HCT116 (cell line): ENCODE data around the gene PRMT2. TPM values are rescaled to one million over a fixed set of nuclear protein-coding genes. Genes with fewer than 3 reads are reported as not detected.
A peak's percentile ranks its signal among the peaks of the same experiment; 100 is the strongest.

Experiments used
- ATAC-seq: fragments of 200-7000 bp; cut with Tn5 transposase; 2 replicates; pipeline ENCODE4 v1.9.1; 2020; ENCODE audit warnings: mild to moderate bottlenecking, moderate library complexity
- BruUV-seq: library from RNA; stranded (reverse); fragments of 400-500 nt; replicated peaks from 2 replicates; lab custom pipeline; 2021; lab: Mats Ljungman, UMichigan
- CTCF ChIA-PET: fragments of 300-600 bp; sonication (Branson Sonifier 250); formaldehyde crosslinking; loops from one replicate; lab custom pipeline; 2021; ENCODE audit warnings: antibody characterized with exemption; lab: Charles Lee
- POLR2A ChIA-PET: fragments of 300-600, 350-600 bp; sonication (Branson Sonifier 250); formaldehyde crosslinking; loops from one replicate; lab custom pipeline; 2021; ENCODE audit warnings: antibody characterized with exemption; lab: Charles Lee
- RAD21 ChIA-PET, 2 experiments: fragments of 300-600 bp; sonication (Branson Sonifier 250); formaldehyde crosslinking; loops; one replicate each; lab custom pipeline; 2023; ENCODE audit warnings: low total read pairs in 2 of 2; ENCODE audit not compliant: uncharacterized antibody in 2 of 2, unreplicated experiment in 2 of 2, low non-redundant PET in 1 of 2; lab: Charles Lee
- DNase-seq: peaks from one replicate; pipeline ENCODE4 v3.0.0-alpha.2; 2010; ENCODE audit warnings: low read depth, low spot score
- H2AFZ ChIP-seq: fragments of 200-600 bp; shearing (Covaris generic), sonication (generic); 2 replicates; pipeline ENCODE4 v1.6.1; 2017; ENCODE audit warnings: low read depth, mixed run types, mixed read lengths, antibody characterized with exemption, low read length; ENCODE audit not compliant: poor library complexity, severe bottlenecking
- H3K27ac ChIP-seq: 2 replicates; pipeline ENCODE4 v1.5.1; 2012; ENCODE audit warnings: low read depth, low read length
- H3K27me3 ChIP-seq: fragments of 200-600 bp; sonication (generic); 2 replicates; pipeline ENCODE4 v1.6.1; 2016; ENCODE audit warnings: mixed run types, low read length, mixed read lengths; ENCODE audit not compliant: insufficient read depth
- H3K36me3 ChIP-seq, 2 experiments: fragments of 200-500 bp in 1 of 2; fragments of 200-600 bp in 1 of 2; sonication (Bioruptor generic) in 1 of 2; sonication (generic) in 1 of 2; 2 replicates each; pipeline versions ENCODE4 v1.5.1 to v1.6.1; 2014 to 2016; ENCODE audit warnings: low read length in 2 of 2, inconsistent platforms in 1 of 2, mixed read lengths in 1 of 2, mixed run types in 1 of 2; ENCODE audit not compliant: insufficient read depth in 2 of 2, control insufficient read depth in 1 of 2
- H3K4me1 ChIP-seq, 2 experiments: fragments of 200-600 bp in 1 of 2; sonication (generic) in 1 of 2; 2 replicates each; pipeline versions ENCODE4 v1.5.1 to v1.6.1; 2012 to 2017; ENCODE audit warnings: low read length in 2 of 2, inconsistent platforms in 1 of 2, mild to moderate bottlenecking in 1 of 2, mixed read lengths in 1 of 2, mixed run types in 1 of 2, moderate library complexity in 1 of 2; ENCODE audit not compliant: insufficient read depth in 2 of 2, control insufficient read depth in 1 of 2
- H3K4me2 ChIP-seq: fragments of 200-600 bp; sonication (generic); 2 replicates; pipeline ENCODE4 v1.6.1; 2017; ENCODE audit warnings: mixed run types, low read length, mixed read lengths
- H3K4me3 ChIP-seq, 2 experiments: fragments of 200-600 bp in 1 of 2; sonication (generic) in 1 of 2; replicated peaks in 1 of 2; 2 replicates each; pipeline ENCODE4 v1.5.1; 2011 to 2016; ENCODE audit warnings: low read length in 2 of 2, control low read depth in 1 of 2, low read depth in 1 of 2, mild to moderate bottlenecking in 1 of 2, mixed read lengths in 1 of 2, mixed run types in 1 of 2
- H3K79me2 ChIP-seq: fragments of 200-600 bp; sonication (generic); 2 replicates; pipeline ENCODE4 v1.6.1; 2017; ENCODE audit warnings: mild to moderate bottlenecking, mixed run types, low read length, moderate library complexity, mixed read lengths; ENCODE audit not compliant: insufficient read depth
- H3K9ac ChIP-seq: fragments of 200-600 bp; sonication (generic); 2 replicates; pipeline ENCODE4 v1.6.1; 2016; ENCODE audit warnings: low read length, mixed read lengths
- H3K9me2 ChIP-seq: fragments of 200-600 bp; sonication (generic), shearing (Covaris generic); 2 replicates; pipeline ENCODE4 v1.6.1; 2017; ENCODE audit warnings: mixed run types, mild to moderate bottlenecking, moderate library complexity; ENCODE audit not compliant: insufficient read depth
- H3K9me3 ChIP-seq, 2 experiments: fragments of 200-500 bp in 1 of 2; fragments of 200-600 bp in 1 of 2; sonication (Bioruptor generic) in 1 of 2; sonication (generic) in 1 of 2; 2 replicates each; pipeline ENCODE4 v1.6.1; 2014 to 2017; ENCODE audit warnings: low read length in 2 of 2, mixed read lengths in 2 of 2, inconsistent platforms in 1 of 2, low read depth in 1 of 2, mild to moderate bottlenecking in 1 of 2, mixed run types in 1 of 2, moderate library complexity in 1 of 2; ENCODE audit not compliant: control insufficient read depth in 1 of 2, insufficient read depth in 1 of 2
- H4K20me1 ChIP-seq: fragments of 200-600 bp; sonication (generic), shearing (Covaris generic); 2 replicates; pipeline ENCODE4 v1.6.1; 2017; ENCODE audit warnings: mixed run types, mild to moderate bottlenecking, moderate library complexity; ENCODE audit not compliant: insufficient read depth
- CEBPB ChIP-seq: IDR thresholded peaks from 2 replicates; pipeline ENCODE4 v1.6.1; 2012; ENCODE audit warnings: low read depth
- ELF1 ChIP-seq: IDR thresholded peaks from 2 replicates; pipeline ENCODE4 v1.6.1; 2012; ENCODE audit warnings: low read depth, borderline replicate concordance
- FOSL1 ChIP-seq: IDR thresholded peaks from 2 replicates; pipeline ENCODE4 v1.6.1; 2012; ENCODE audit warnings: low read depth
- JUND ChIP-seq: IDR thresholded peaks from 2 replicates; pipeline ENCODE4 v1.6.1; 2012
- POLR2AphosphoS5 ChIP-seq: IDR thresholded peaks from 2 replicates; pipeline ENCODE4 v1.6.1; 2011; ENCODE audit warnings: mild to moderate bottlenecking, low read depth, low read length, moderate library complexity
- RAD21 ChIP-seq: IDR thresholded peaks from 2 replicates; pipeline ENCODE4 v1.6.1; 2012; ENCODE audit warnings: low read depth, mild to moderate bottlenecking
- SIN3A ChIP-seq: IDR thresholded peaks from 2 replicates; pipeline ENCODE4 v1.6.1; 2012; ENCODE audit warnings: low read depth
- SP1 ChIP-seq: IDR thresholded peaks from 2 replicates; pipeline ENCODE4 v1.6.1; 2012; ENCODE audit warnings: low read depth
- SRF ChIP-seq: IDR thresholded peaks from 2 replicates; pipeline ENCODE4 v1.6.1; 2012; ENCODE audit warnings: low read depth
- ZFX ChIP-seq: fragments of 450-650 bp; IDR thresholded peaks from 2 replicates; pipeline ENCODE4 v1.6.1; 2017
- ZNF274 ChIP-seq: fragments of 200-500 bp; sonication (Bioruptor generic); IDR thresholded peaks from 2 replicates; pipeline ENCODE4 v1.6.1; 2014; ENCODE audit warnings: mild to moderate bottlenecking, low read depth, low read length, inconsistent platforms
- intact Hi-C: fragments of 100-400 bp; cut with micrococcal nuclease; formaldehyde crosslinking; loops from 2 replicates; pipeline ENCODE4 v1.10.0; 2022
- total RNA-seq: library from RNA; stranded (reverse); gene quantifications from one replicate; pipeline ENCODE4 v1.2.1, GENCODE V29; 2021; ENCODE audit not compliant: unreplicated experiment
- TF ChIP-seq, protein P1 (sequence below): IDR thresholded peaks from 2 replicates; pipeline ENCODE4 v1.6.1; 2012
- TF ChIP-seq, protein P2 (sequence below): IDR thresholded peaks from 2 replicates; pipeline ENCODE4 v1.6.1; 2012
- TF ChIP-seq, protein P3 (sequence below): IDR thresholded peaks from 2 replicates; pipeline ENCODE4 v1.6.1; 2012; ENCODE audit warnings: low read depth
- TF ChIP-seq, protein P4 (sequence below): IDR thresholded peaks from 2 replicates; pipeline ENCODE4 v1.6.1; 2011; ENCODE audit warnings: mild to moderate bottlenecking, low read length, moderate library complexity; ENCODE audit not compliant: insufficient replicate concordance; ENCODE audit errors: extremely low read depth

The PRMT2 gene
- total RNA-seq, 1 experiment from 2014 or later, result 59.1 TPM

DNA sequence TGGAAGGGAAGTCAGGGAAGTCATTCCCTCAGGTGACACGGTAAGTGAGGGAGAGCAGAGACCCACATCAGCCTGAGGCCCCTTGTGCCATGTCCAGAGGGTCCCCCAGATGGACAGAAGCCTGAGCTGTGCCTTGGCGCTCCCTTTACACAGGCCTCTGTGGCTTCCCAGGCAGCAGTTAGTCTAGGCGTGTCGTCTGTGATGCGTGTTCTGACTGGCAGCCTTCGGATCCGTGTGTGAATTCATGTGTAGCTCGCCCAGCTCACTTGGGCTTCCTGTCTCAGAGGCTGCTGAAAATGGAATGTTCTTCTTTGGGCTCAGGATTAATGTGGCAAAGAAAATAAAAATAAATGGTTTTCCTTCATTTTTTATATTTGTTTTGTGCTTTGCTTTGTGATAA lies 28.3 kb downstream of the PRMT2 start:
- TF ChIP-seq POLR2AphosphoS5 (no peak), ZNF274 (no peak), JUND (no peak), ZFX (no peak)
- TF ChIP-seq, protein P1, sequence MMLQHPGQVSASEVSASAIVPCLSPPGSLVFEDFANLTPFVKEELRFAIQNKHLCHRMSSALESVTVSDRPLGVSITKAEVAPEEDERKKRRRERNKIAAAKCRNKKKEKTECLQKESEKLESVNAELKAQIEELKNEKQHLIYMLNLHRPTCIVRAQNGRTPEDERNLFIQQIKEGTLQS, result no peak
- TF ChIP-seq, protein P2, sequence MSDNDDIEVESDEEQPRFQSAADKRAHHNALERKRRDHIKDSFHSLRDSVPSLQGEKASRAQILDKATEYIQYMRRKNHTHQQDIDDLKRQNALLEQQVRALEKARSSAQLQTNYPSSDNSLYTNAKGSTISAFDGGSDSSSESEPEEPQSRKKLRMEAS, result no peak
- Histone ChIP-seq H3K9ac (no peak overlapping the region), H4K20me1 (no peaks in the 10 kb centered on the region), H3K27me3 (no peaks in the 10 kb centered on the region), H3K4me1 (peaks cover 0 to 4% of the 10 kb centered on the region in 2 experiments; a peak in 1 of 4 replicates), H3K9me2 (no peaks in the 10 kb centered on the region), H3K79me2 (no peaks in the 10 kb centered on the region), H3K27ac (no peak overlapping the region), H3K36me3 (peaks cover 0 to 2% of the 10 kb centered on the region in 2 experiments; a peak in 1 of 4 replicates), H3K4me3 (no peak overlapping the region), H2AFZ (no peak overlapping the region), H3K9me3 (no peaks in the 10 kb centered on the region), H3K4me2 (no peak overlapping the region)
- POLR2A ChIA-PET, result no interaction called here
- CTCF ChIA-PET, result no interaction called here
- RAD21 ChIA-PET, result no interaction called here
- DNase-seq (no peak), ATAC-seq (no peak)
- intact Hi-C loops, result no loop called here
- no TSS peak for BruUV-seq

DNA sequence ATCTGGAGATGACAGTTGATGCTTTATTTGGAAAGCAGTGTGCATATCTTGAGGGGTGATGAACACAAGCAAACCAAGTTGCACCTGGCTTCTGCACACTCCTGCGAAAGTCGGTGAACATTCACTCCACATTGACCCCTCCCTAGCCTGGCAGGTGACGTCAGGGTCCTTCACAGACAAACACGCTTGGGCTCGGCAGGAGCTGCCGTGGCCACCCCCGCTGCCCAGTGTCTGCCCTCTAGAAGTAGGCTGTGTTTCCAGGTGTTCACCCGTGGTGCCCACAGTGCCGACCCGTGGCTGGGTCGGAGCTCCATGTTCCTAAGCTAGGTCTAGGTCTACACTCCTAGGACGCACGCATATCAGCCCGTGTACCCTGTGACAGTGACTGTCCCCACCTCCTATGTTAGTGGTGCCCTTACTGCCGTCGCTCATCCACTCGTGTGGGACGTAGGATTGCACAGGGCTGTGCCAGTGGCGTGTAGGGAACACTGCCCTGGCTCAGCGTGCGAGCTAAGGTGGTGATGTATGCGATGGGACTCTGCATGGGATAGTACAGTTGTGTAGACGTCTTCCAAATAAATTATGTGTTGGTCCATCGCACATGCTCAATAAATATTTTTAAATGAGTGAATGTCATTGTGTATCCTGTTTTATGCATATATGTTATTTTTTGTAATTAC lies 29.0 kb downstream of the PRMT2 start:
- Histone ChIP-seq H3K79me2 (no peaks in the 10 kb centered on the region), H2AFZ (no peak overlapping the region), H3K9me3 (no peaks in the 10 kb centered on the region), H3K4me1 (peaks cover 0 to 4% of the 10 kb centered on the region in 2 experiments; a peak in 1 of 4 replicates), H3K9ac (no peak overlapping the region), H3K27ac (no peak overlapping the region), H3K27me3 (no peaks in the 10 kb centered on the region), H3K9me2 (no peaks in the 10 kb centered on the region), H4K20me1 (no peaks in the 10 kb centered on the region), H3K4me2 (no peak overlapping the region), H3K36me3 (no peaks in the 10 kb centered on the region; a peak in 1 of 4 replicates), H3K4me3 (no peak overlapping the region)
- intact Hi-C loops, result no loop called here
- BruUV-seq, result TSS peak; percentile 45
- DNase-seq, result no peak
- ChIA-PET POLR2A (no interaction called here), CTCF (no interaction called here), RAD21 (no interaction called here)
- no peak for ATAC-seq
- TF ChIP-seq, protein P3, sequence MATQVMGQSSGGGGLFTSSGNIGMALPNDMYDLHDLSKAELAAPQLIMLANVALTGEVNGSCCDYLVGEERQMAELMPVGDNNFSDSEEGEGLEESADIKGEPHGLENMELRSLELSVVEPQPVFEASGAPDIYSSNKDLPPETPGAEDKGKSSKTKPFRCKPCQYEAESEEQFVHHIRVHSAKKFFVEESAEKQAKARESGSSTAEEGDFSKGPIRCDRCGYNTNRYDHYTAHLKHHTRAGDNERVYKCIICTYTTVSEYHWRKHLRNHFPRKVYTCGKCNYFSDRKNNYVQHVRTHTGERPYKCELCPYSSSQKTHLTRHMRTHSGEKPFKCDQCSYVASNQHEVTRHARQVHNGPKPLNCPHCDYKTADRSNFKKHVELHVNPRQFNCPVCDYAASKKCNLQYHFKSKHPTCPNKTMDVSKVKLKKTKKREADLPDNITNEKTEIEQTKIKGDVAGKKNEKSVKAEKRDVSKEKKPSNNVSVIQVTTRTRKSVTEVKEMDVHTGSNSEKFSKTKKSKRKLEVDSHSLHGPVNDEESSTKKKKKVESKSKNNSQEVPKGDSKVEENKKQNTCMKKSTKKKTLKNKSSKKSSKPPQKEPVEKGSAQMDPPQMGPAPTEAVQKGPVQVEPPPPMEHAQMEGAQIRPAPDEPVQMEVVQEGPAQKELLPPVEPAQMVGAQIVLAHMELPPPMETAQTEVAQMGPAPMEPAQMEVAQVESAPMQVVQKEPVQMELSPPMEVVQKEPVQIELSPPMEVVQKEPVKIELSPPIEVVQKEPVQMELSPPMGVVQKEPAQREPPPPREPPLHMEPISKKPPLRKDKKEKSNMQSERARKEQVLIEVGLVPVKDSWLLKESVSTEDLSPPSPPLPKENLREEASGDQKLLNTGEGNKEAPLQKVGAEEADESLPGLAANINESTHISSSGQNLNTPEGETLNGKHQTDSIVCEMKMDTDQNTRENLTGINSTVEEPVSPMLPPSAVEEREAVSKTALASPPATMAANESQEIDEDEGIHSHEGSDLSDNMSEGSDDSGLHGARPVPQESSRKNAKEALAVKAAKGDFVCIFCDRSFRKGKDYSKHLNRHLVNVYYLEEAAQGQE, result no peak
- no peak for TF ChIP-seq ELF1
- TF ChIP-seq ZFX, result no peak
- no peak for TF ChIP-seq SRF
- no peak for TF ChIP-seq CEBPB
- TF ChIP-seq FOSL1, result no peak
- TF ChIP-seq RAD21, result no peak
- no peak for TF ChIP-seq SP1
- TF ChIP-seq SIN3A, result no peak
- TF ChIP-seq, protein P4, sequence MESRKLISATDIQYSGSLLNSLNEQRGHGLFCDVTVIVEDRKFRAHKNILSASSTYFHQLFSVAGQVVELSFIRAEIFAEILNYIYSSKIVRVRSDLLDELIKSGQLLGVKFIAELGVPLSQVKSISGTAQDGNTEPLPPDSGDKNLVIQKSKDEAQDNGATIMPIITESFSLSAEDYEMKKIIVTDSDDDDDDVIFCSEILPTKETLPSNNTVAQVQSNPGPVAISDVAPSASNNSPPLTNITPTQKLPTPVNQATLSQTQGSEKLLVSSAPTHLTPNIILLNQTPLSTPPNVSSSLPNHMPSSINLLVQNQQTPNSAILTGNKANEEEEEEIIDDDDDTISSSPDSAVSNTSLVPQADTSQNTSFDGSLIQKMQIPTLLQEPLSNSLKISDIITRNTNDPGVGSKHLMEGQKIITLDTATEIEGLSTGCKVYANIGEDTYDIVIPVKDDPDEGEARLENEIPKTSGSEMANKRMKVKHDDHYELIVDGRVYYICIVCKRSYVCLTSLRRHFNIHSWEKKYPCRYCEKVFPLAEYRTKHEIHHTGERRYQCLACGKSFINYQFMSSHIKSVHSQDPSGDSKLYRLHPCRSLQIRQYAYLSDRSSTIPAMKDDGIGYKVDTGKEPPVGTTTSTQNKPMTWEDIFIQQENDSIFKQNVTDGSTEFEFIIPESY, result no peak
- TF ChIP-seq, protein P1, result no peak
- TF ChIP-seq JUND, result no peak
